Pancreas (tissue), 10 donors: ENCODE results near the gene SLC16A1. TPM values are rescaled to one million over a fixed set of nuclear protein-coding genes. Genes with fewer than 3 reads are reported as not detected.

Source experiments
- ATAC-seq, 4 donors: fragments of 200-7000 bp; cut with Tn5 transposase; one replicate each; pipeline versions ENCODE4 v1.8.0 to v1.9.1; 2020; ENCODE audit warnings: mild to moderate bottlenecking in 4 of 4, moderate library complexity in 4 of 4
- DNase-seq, 6 donors: peaks; one replicate each; pipeline ENCODE4 v3.0.0-alpha.2; 2020
- FAIRE-seq: peaks from 2 replicates; lab custom pipeline; 2012; peaks lifted over from hg19 to GRCh38; lab: Jason Lieb, UNC
- H3K27ac ChIP-seq, 4 donors: fragments of 200-600 bp; sonication (generic); 1 replicate in 3 of 4; 2 replicates in 1 of 4; pipeline versions ENCODE4 v1.5.0 to v1.8.0; 2020
- H3K27me3 ChIP-seq, 4 donors: fragments of 200-600 bp; one replicate each; pipeline ENCODE4 v1.8.0; 2021
- H3K36me3 ChIP-seq, 3 donors: fragments of 200-600 bp; sonication (generic) in 1 of 3; one replicate each; pipeline versions ENCODE4 v1.5.0 to v1.8.0; 2020 to 2021
- H3K4me1 ChIP-seq, 3 donors: fragments of 200-600 bp; one replicate each; pipeline ENCODE4 v1.8.0; 2021
- H3K4me3 ChIP-seq, 4 donors: fragments of 200-600 bp; sonication (generic) in 2 of 4; one replicate each; pipeline versions ENCODE4 v1.5.0 to v1.8.0; 2020 to 2021
- H3K9me3 ChIP-seq, 4 donors: fragments of 200-600 bp; one replicate each; pipeline ENCODE4 v1.8.0; 2021
- WGBS, 2 donors: extraction: QIAGEN DNeasy Blood & Tissue Kit; methylation state at CpG; one replicate each; pipeline ENCODE4 v1.1.7; 2013; 5-methylcytosine and 5-hydroxymethylcytosine counted together
- intact Hi-C, 3 donors: fragments of 100-400 bp; cut with DNase I; formaldehyde crosslinking; loops; one replicate each; pipeline versions ENCODE4 v1.11.1 to v1.14.2; 2022
- polyA plus RNA-seq, 2 donors: library from polyadenylated mRNA; stranded (reverse); fragments of 200-250 nt; gene quantifications; one replicate each; pipeline ENCODE4 v1.2.3, GENCODE V29; 2013
- total RNA-seq, 6 donors: library from RNA; stranded (reverse); fragmentation: NEBNext Ultra II Directional in 4 of 6; extraction: Animal tissue kit (Norgen Biotek cat#: 25700) in 4 of 6; gene quantifications; one replicate each; pipeline versions ENCODE4 v1.2.1 to v1.2.4, GENCODE V29; 2021 to 2023
- TF ChIP-seq, protein P1 (sequence below), 4 donors: fragments of 200-600 bp; sonication (generic) in 3 of 4; IDR thresholded peaks; one replicate each; pipeline versions ENCODE4 v1.5.0 to v1.8.0; 2021; ENCODE audit warnings: antibody characterized with exemption in 4 of 4
- donor health status: healthy with polysubstance abuse.
- donor health status: DM: no; HTN: no; CAD: no; lungs with moderate emphysema.
- donor health status: DM: no; HTN: no; CAD: no.
- donor health status: control.
- donor health status: control.
- donor health status: Bipolar disorder and iron deficiency.
- donor health status: DM: yes; HTN: yes; CAD: no.
- donor health status: DM: no; HTN: no; CAD: no.
- donor health status: DM: no; HTN: no; CAD: no.
- donor health status: DM: yes; HTN: yes; CAD: no.

Gene SLC16A1
- total and polyA plus RNA-seq, 8 donors: 0.42 to 5.2 (median 2.1) TPM

DNA sequence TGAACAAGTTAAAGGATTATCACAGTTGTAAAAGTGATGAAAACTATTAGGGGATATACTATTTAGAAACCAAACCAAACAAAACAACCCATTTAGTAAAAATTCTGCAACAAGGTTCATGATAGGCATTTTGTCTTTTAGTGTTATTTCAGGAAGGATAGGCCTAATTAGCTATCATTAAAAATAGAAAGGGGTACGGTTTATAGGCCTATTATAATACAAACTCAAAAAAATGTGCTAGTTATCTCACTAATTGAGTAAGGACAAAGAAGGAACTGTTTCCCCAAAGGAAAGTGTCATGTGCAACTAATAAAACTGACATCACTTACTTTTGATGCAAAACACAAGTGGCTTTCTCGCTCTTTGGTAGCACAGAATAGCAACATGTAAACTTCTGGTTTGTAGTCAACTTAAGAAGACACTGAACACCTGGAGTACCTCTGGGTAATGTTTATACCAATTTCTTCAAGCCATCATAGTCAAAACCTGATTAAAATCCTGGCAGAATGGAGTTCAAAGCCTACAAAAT, 28.5 kb downstream of the SLC16A1 start:
- no peak for ATAC-seq
- intact Hi-C loops: no loop called here
- TF ChIP-seq, protein P1, sequence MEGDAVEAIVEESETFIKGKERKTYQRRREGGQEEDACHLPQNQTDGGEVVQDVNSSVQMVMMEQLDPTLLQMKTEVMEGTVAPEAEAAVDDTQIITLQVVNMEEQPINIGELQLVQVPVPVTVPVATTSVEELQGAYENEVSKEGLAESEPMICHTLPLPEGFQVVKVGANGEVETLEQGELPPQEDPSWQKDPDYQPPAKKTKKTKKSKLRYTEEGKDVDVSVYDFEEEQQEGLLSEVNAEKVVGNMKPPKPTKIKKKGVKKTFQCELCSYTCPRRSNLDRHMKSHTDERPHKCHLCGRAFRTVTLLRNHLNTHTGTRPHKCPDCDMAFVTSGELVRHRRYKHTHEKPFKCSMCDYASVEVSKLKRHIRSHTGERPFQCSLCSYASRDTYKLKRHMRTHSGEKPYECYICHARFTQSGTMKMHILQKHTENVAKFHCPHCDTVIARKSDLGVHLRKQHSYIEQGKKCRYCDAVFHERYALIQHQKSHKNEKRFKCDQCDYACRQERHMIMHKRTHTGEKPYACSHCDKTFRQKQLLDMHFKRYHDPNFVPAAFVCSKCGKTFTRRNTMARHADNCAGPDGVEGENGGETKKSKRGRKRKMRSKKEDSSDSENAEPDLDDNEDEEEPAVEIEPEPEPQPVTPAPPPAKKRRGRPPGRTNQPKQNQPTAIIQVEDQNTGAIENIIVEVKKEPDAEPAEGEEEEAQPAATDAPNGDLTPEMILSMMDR (IDR thresholded peaks at IDR 0.05): no peak

GRCh38 chr1:112926858-112927257, 29.1 kb downstream of the SLC16A1 start:
- FAIRE-seq: no peak
- H3K36me3 ChIP-seq: no peaks in the 10 kb centered on the region
- 89 to 95% methylated on average over 1 of the region's 1 CpG for whole genome bisulfite sequencing, 2 donors
- no peak for ATAC-seq
- no peak for DNase-seq
- intact Hi-C loops: no loop called here
- H3K27me3 ChIP-seq: no peaks in the 10 kb centered on the region
- no peaks in the 10 kb centered on the region for H3K4me1 ChIP-seq
- TF ChIP-seq, protein P1 (IDR thresholded peaks at IDR 0.05): no peak
- no peak overlapping the region for H3K27ac ChIP-seq
- no peaks in the 10 kb centered on the region for H3K9me3 ChIP-seq
- no peak overlapping the region for H3K4me3 ChIP-seq

More for the DNA sequence above, 28.5 kb downstream of the SLC16A1 start:
- Histone ChIP-seq H3K4me3 (no peak overlapping the region), H3K27me3 (no peaks in the 10 kb centered on the region), H3K4me1 (no peaks in the 10 kb centered on the region), H3K9me3 (no peaks in the 10 kb centered on the region), H3K27ac (no peak overlapping the region), H3K36me3 (no peaks in the 10 kb centered on the region)
- DNase-seq: no peak
- FAIRE-seq: no peak
- WGBS, 2 donors: 72 to 79% methylated on average over 2 of the region's 2 CpGs

GRCh38 chr1:112925015-112925414, 31.0 kb downstream of the SLC16A1 start:
- H3K4me1 ChIP-seq: no peaks in the 10 kb centered on the region
- intact Hi-C loops: no loop called here
- H3K36me3 ChIP-seq: no peaks in the 10 kb centered on the region
- no peak overlapping the region for H3K27ac ChIP-seq
- no peak overlapping the region for H3K4me3 ChIP-seq
- TF ChIP-seq, protein P1 (IDR thresholded peaks at IDR 0.05): no peak
- H3K27me3 ChIP-seq: no peaks in the 10 kb centered on the region
- FAIRE-seq: no peak
- no peaks in the 10 kb centered on the region for H3K9me3 ChIP-seq
- no peak for ATAC-seq
- 89 to 90% methylated on average over 3 of the region's 3 CpGs for WGBS, 2 donors
- DNase-seq: no peak

- no peaks in the 10 kb centered on the region for H3K4me1 ChIP-seq
- TF ChIP-seq, protein P1 (IDR thresholded peaks at IDR 0.05): no peak
- no peak for FAIRE-seq
- no peak for ATAC-seq
- no peaks in the 10 kb centered on the region for H3K9me3 ChIP-seq
- no peaks in the 10 kb centered on the region for H3K27me3 ChIP-seq
- H3K27ac ChIP-seq: no peak overlapping the region
- H3K4me3 ChIP-seq: no peak overlapping the region
- DNase-seq: no peak
- no peaks in the 10 kb centered on the region for H3K36me3 ChIP-seq
- WGBS, 2 donors: 92 to 94% methylated on average over 12 of the region's 12 CpGs
- intact Hi-C loops: no loop called here
Observed at GRCh38 chr1:112923959-112924349, 32.0 kb downstream of the SLC16A1 start.

- ATAC-seq: no peak
- Histone ChIP-seq H3K4me3 (no peak overlapping the region), H3K36me3 (no peaks in the 10 kb centered on the region), H3K27ac (no peak overlapping the region), H3K4me1 (no peaks in the 10 kb centered on the region), H3K27me3 (no peaks in the 10 kb centered on the region), H3K9me3 (no peaks in the 10 kb centered on the region)
- no peak for DNase-seq
- TF ChIP-seq, protein P1 (IDR thresholded peaks at IDR 0.05): no peak
- 95% methylated on average over 24 to 25 of the region's 25 CpGs for WGBS, 2 donors
- intact Hi-C loops: no loop called here
- no peak for FAIRE-seq
Observed at GRCh38 chr1:112923234-112923958, 32.6 kb downstream of the SLC16A1 start.
